Hypothalamus (tissue), 51 donors: ENCODE results near the gene GAS6.

Experiments used
- DNase-seq, 51 donors: peaks; one replicate each; lab custom pipeline; 2025; lab: John Stamatoyannopoulos, UW

GAS6 gene

DNA sequence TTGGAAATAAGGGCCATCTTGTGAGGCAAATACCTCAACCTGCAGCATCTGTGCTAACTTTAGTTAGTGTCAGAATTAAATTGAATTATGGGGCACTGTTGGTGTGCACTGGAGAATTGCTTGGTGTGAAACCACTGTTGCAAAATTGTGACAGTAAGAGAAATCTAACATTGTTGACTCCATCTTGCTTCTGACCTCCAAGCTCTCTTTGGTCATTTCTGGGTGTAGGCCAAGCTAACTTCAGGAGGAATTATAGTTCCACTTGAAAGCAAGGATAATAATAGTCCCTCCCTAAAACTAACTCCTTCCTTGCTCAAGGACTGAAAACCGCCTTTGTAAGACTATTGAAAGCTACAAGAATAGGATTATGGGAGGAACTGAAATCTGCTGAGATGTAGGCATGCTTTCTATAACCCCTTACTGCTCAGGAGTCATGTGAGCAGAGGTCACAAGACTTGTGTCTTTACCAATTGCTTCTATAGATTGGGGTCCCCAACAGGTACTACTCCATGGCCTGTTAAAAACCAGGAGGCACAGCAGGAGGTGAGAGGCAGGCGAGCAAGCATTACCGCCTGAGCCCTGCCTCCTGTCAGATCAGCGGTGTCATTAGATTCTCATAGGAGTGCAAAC is 24.9 kb upstream of the GAS6 start:
- no peak for DNase-seq

DNA sequence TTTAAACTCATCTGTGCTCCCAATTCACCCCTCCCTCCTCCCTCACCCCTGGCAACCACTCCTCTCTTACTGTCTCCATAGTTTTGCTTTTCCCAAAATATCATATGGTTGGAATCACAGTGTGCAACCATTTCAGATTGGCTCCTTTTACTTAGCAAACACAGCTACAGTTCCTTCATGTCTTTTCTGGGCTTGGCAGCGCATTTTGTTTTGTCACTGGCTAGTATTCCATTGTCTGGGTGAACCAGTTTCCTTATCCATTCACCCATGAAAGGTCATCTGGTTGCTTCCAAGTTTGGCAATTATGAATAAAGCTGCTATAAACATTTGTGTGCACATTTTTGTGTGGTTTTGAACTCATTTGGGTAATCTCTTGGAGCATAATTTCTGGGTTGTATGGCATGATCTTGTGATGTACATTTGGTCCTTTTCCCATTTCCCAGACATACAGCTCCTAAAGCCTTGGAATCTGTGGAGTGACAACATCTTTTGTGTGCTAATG is 23.9 kb upstream of the GAS6 start:
- DNase-seq: no peak

DNA sequence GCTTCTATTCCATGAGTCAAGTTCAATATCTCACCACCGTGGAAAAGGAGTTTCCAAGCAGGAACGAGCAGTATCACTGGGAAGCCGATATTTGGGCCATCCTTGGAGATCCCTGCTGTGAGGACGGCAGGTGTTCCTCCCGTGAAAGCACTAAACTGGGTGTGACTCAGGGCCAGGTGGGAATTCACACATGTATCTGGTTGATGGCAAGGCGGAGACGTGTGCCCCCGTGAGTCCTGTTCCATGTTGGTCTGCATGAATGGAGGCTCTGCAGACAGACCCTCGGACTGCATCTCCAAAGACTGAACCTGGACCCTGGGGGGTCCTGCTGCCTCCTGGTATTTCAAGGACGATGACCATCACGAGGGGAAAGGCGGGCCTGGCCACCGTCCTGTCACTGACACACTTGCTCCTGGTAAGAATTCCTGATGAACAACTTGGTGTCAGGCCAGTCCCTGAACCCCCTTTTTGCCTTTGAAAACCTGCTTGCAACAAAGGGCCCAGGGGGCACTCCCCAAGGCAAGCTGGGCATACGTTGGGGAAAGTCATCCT is 22.8 kb upstream of the GAS6 start:
- no peak for DNase-seq

DNA sequence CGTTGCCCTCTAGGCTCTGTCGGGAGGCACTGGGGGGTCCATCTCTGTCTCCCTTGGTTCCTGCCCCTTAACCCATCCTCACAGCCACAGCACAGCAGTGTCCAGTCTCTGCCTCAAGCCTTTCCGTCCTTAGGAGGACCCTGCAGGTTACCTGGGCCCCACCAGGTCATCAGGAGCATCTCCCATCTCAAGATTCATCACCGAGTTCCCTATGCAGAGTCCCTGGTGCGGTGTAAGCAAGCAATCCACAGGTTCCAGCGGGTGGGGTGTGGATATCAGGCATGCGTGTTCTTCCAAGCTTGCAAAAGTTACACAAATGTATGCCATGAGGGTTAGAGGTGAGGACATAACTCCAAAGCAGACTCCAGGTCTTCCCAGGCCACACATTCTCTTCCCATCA is 20.9 kb upstream of the GAS6 start:
- no peak for DNase-seq

DNA sequence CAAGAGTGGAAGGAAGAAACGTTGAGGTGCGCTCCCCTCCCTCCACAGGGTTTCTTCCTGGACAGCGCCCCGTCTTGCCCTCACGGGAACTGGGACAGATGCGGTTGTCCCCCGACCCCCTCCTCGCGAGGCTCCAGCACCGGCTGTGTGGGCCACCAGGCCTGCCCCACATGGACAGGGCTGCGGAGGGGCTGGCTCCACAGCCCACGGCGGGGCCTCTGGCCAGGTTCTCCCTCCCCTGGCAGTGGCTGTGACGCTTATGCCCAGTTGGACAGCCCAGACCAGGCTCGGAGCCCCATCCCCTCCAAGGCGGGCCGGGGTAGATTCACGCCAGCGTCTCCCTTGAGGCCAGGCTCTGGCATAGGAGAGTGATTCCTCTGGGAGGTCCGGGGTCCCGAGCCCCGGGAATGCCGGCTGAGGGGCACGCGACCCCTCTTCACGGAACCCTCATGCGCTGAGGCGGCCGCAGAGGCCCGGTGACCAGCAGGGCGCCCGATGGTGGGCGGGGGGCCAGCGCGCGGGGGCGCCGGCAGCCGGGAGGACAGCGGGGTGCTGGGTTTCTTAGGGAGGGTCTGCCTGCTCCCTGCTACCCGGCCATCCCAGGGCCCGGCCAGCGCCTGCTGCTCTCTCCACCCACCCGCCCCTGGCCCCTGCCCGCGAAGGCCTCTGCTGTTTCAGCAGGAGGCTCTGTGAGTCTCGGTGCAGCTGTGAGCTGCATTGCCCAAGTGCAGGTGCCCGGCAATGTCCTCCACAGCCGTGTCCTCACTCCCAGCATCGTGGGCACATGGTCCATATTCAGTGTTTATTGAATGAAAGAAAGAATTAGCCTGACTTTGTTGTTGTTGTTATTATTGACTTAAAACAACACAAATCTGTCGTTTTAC is 20.3 kb upstream of the GAS6 start:
- DNase-seq: no peak

DNA sequence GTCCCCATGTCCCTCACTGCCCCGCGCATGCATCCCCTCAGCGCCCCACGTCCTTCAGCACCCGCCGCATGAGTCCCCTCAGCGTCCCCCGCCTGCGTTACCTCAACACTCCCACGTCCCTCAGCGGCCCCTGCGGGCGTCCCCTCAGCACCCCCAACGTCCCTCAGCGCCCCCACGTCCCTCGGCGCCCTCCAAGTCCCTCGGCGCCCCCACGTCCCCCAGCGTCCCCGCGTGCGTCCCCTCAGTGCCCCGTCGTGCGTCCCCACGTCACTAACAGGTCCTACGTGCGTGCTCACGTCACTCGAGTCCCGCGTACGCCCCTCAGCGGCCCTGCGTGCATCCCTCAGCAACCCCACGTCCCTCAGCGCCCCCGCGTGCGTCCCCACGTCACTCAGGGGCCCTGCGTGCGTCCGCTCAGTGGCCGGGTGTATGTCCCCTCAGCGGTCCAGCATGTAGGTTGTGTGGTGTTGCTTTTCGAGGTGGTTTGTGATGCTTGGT is 19.5 kb upstream of the GAS6 start:
- DNase-seq: no peak

DNA sequence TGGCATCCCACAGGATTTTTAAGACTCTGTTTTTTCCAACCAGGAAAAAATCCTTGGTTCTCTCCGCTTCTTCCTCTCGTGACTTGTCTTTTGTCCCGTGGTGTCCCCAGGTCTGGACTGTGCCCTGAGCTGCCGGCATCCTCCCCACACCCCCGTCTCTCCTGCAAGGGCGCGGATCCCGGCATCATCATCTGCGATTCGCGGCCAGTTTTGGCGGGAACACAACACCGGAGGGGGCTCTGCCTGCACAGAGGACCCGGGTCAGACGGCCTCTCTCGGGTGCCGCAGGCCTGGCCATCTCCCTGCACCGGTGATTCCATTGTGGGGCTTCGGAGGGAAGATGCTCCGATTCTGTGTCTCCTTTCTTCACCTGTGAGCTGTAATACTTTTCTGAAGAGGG is 18.8 kb upstream of the GAS6 start:
- DNase-seq: no peak

DNA sequence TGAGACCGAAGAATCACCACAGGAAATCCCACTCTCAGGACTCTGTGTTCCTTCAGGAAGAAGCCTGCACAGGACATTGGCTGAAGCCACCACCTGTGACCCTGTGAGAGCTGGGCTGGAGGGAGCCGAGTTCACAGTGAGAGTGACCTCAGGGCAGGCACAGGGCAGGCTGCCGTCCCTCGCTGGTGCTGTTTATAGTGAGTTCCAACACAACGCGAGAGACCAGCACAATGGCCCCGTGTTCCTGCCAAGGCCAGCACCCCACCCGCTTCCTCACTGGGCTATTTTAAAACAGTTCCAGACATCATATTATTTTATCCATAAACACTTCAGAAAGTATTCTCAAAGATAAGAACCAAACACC is 18.4 kb upstream of the GAS6 start:
- DNase-seq: no peak

DNA sequence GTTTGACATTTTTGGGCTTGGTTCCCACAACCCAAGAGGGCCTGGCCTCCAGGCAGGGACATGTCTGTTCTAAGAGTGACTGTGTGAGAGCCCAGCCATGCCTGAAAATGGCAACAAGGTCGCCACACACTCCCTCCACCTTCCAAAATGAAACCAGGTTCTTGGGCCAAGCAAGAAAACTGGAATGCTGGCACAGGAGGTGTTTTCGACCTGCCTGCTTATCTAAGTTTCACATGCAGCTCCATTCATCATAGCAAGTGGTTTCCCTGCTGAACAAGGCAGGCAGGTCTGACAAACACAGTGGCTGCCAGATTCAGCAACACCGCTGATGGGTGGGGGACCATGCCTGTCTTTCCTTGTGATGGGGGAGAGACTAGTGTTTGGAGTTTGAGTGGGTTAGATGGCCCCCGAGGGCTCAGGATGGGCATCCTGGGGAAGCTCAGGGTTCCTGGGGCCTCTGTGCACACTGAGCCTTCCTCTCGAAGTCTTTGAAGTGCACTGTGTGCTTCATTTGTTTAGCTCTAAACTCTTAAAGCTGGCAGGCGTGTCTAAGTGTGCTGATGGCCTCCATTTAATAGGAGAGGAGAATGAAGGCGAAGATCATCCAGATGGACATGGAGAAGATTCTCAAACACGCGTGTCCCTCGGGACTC is 17.9 kb upstream of the GAS6 start:
- DNase-seq: no peak

DNA sequence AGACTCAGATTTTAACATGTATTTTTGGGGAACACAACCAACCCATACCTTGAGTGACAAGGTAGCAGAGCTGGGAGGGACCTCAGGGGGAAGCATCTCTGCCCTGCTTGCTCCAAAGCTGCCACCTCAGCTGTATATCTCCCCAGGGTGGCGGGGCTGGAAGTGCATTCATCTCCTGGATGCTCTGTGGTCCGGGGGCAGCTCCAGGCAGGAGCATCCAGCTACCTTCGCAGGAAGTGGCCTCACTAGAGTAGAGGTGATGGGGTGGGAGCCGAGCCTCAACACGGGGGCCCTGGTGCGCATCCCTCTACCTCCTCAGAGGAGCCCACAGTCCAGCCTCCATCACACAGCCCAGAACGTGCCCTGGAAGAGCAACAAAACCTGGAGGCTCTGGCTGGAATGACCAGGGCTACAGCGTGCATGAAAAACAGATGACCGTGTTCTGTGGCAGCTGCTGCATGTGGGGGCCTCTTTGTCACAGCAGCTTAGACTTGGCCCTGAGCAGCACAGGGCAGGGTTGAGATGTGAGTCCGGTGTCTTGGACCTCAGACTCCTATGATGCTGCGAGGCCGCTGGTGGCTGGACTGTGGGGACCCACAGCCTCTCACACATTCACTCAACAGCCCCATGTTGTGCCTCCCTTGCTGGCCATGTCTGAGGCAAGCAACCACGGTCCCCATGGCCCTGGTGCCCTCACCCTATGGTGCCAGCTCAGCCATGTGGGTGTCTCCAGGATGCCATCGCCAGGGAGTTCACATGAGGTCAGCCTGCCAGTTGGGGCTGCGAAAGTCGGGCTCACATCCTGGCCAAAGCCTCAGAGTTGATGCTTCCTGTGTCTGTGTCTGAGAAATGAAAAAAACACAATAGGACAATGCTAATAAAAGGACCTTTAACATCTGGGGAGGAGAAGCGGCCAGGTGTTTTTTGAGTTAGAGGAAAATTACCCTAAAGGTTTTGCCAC is 17.1 kb upstream of the GAS6 start:
- DNase-seq: no peak

DNA sequence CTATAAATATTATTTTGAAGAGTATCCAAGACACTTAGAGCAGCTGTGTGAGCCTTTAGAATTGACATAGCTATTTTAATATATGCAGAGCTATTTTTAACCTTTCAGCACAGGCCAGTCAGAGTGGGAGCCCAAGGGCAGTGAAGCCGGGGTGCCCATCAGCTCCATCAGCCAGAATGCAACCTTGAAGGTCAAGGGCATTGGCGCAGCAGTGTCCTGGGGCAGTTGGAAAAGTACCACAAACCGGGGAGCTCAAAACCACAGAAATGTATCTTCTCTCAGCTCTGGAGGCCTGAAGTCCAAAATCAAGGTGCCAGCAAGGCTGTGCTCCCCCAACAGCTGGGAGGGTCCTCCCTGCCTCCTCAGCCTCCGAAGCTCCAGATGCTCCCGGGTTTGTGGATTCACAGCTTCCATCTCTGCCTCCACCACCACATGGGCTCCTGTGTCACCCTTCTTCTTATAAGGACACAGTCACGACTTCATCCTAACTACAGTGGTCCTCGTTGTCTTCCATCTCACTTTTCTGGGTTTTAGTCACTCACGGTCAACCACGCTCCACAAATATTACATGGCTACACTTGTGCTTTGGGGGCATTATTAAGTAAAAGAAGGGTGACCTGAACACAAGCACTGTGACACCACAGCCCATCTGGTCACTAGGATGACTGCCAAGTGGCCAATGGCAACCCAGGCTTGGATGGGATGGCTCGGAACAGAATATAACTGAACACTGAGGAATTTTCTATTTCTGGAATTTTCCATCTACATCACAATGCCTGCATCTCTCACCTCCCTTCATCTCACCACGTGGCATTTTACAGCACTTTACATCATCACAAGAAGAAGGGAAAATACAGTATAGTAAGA is 15.9 kb upstream of the GAS6 start:
- no peak for DNase-seq

DNA sequence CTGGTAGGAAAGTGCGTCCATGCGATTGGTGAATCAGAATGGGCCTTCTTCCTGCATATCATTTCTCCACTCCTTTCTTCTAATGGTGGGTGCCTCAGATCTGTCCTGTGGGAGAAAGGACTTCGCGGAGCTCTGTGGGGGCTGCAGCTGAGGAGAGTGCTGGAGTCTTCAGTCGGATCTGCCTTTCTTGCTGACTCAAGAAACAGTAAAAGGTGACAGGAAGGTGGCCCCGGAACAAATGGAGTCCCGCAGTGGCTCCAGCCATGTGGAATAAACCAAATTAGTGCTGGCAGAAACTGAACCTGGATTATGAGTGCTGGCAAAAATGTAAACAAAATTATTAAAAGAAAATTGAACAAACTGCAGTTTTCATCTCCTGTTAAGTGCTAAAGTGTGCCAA is 15.1 kb upstream of the GAS6 start:
- DNase-seq: no peak

DNA sequence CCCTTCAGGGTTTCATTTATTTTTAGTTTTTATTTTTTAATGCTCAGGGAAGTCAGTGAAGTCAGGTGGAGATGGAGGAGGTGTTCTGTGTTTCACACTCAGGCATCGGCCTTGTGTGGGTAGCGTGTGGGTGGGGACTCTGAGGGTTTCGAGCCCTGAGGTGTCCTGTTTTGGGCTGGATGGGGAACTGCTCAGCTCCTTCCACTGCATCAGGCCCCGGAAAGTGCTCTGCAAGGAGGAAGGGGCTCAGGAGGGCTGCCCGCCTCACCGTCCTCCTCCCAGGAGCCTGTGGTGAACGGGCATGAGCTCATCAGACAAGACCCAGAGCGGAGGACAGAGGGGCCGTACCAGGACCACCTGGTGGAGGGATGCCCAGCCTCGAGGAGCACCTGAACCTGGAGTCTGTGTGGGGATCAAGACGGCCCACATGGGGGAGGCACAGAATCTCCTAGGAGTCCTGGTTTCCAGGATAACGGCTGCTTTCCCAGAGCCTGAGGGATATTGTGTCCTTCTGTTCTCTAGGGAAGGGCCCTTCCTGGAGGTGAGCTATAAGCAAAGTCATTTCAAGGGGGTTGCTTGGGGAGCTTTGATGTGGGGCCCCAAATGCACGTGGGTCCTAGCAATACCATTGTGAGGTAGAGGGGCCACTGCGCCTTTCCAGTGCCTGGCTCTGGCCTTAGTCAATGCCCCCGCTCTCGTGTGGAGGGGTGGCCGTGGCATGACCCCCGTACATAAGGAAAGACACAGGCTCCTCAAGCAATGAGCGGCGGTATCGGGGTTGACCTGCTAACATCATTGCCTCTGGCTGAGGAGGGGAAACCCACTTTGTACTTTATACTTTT is 13.5 kb upstream of the GAS6 start:
- DNase-seq: no peak

DNA sequence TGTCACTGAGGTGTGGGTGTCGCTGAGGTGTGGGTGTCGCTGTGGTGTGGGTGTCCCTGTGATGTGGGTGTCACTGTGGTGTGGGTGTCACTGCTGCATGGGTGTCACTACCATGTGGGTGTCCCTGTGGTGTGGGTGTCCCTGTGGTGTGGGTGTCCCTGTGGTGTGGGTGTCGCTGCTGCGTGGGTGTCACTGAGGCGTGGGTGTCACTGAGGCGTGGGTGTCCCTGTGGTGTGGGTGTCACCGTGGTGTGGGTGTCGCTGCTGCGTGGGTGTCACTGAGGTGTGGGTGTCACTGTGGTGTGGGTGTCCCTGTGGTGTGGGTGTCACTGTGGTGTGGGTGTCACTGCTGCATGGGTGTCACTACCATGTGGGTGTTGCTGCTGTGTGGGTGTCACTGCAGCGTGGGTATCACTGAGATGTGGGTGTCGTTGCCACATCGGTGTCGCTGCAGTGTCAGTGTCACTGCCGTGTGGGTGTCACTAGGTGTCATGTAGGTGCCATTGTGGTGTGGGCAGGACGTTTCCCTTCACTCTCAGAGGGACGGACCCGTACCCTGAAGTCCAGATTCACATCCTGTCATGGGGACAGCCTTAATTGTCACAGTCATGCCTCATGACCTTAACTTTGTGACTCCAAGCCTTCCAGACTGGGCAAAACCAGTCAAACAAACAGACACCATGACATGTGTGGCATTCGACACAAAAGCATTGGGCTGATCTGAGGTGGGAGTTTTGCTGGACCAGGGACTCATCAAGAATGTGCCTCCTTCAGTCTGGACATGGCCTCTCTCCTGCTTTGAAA is 12.7 kb upstream of the GAS6 start:
- DNase-seq: no peak

DNA sequence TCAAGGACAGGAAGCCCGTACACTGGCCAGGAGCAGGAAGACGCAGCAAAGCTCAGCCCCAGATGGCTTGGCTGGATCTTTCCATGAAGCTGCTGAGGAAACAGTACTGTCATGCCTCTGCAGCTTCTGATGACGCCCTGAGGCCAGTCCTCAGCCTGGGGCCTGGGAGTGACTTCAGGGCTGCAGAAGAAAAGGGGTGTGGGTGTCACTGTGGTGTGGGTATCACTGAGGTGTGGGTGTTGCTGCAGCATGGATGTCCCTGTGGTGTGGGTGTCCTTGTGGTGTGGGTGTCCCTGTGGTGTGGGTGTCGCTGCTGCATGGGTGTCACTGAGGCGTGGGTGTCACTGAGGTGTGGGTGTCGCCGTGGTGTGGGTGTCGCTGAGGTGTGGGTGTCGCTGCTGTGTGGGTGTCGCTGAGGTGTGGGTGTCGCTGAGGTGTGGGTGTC is 12.0 kb upstream of the GAS6 start:
- no peak for DNase-seq

DNA sequence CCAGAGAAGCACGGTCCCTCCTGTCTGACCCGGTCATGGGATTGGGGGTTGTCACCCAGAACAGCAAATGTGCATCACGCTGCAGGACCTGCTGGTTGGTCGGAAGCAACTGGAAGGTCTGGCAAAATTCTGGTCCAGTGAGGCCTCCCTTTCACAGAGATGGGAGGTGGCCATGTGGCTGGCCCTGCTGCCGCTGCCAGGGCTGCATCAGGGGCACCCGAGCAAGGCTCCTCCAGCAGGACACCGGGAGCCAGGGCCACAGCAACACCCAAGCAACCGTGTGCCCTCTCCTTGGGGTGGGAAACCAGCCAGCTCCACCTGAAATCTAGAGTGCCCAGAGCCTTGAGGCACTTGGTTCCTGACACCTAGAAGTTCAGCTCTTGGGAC is 11.5 kb upstream of the GAS6 start:
- DNase-seq: no peak
